Measurements from ENCODE around the gene HIRIP3.

DNA sequence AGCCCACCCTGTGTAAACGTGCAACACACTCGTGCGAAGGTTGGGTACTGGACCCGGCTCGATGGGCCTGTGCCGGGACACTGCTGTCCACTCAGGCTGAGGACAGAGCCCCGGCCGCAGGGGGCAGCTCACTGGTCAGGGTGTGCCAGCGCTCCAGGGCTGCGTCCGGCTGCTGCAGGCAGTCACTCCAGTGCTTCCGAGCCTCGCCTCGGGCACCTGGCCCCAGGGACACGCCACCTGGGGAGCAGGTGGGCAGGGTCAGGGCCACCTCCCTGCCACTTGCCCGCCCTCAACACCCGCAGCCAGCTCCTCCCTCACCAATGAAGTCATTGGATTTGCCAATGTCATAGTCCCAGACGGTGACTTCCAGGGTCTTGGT lies 10.7 kb upstream of the HIRIP3 start:
- no peak for TF ChIP-seq CTCF (conservative IDR thresholded peaks at IDR 0.05 in 1 of 2, IDR thresholded peaks at IDR 0.05 in 1 of 2; ENCODE audit: extremely low read depth in 1 of 2, insufficient read depth in 1 of 2, low read depth in 1 of 2, low read length in 2 of 2)
- TF ChIP-seq EZH2 (IDR thresholded peaks at IDR 0.05; ENCODE audit: borderline replicate concordance, low read length), result no peak
